K562 (cell line): Measurements from ENCODE around the gene AASDH. TPM values are rescaled to one million over a fixed set of nuclear protein-coding genes. Genes with fewer than 3 reads are reported as not detected.

Experiments
- ARID1B ChIP-seq: fragments of 450-650 bp; IDR thresholded peaks from 2 replicates; pipeline ENCODE4 v1.6.1; 2016; ENCODE audit warnings: antibody characterized with exemption, mild to moderate bottlenecking, inconsistent platforms
- FOXK2 ChIP-seq, 2 experiments: fragments of 450-650 bp; IDR thresholded peaks in 1 of 2; conservative IDR thresholded peaks in 1 of 2; 2 replicates each; pipeline ENCODE4 v1.6.1; 2016; ENCODE audit warnings: low read depth in 2 of 2, mild to moderate bottlenecking in 1 of 2
- GTF2E2 ChIP-seq: fragments of 200-800 bp; sonication (Bioruptor generic); IDR thresholded peaks from 2 replicates; pipeline ENCODE4 v1.6.1; 2016; ENCODE audit warnings: missing genetic modification characterization, missing compliant biosample characterization
- HDAC2 ChIP-seq: fragments of 450-650 bp; IDR thresholded peaks from 2 replicates; pipeline ENCODE4 v1.6.1; 2016; ENCODE audit warnings: mild to moderate bottlenecking
- IRF2 ChIP-seq: sonication (generic); formaldehyde crosslinking; IDR thresholded peaks from 2 replicates; pipeline ENCODE4 v1.8.1; 2022; ENCODE audit warnings: mild to moderate bottlenecking, missing genetic modification reagents
- KDM2B ChIP-seq: fragments of 250-450 bp; sonication (Bioruptor Pico); IDR thresholded peaks from 2 replicates; pipeline ENCODE4 v1.8.0; 2021; ENCODE audit warnings: mild to moderate bottlenecking, moderate library complexity
- MBD2 ChIP-seq: sonication (generic); IDR thresholded peaks from 2 replicates; pipeline ENCODE4 v1.6.1; 2016; ENCODE audit warnings: low read depth, borderline replicate concordance
- MXD1 ChIP-seq: fragments of 250-450 bp; sonication (Bioruptor Pico); IDR thresholded peaks from 2 replicates; pipeline ENCODE4 v1.8.0; 2021; ENCODE audit warnings: borderline replicate concordance, mild to moderate bottlenecking, moderate library complexity; ENCODE audit not compliant: poor library complexity, severe bottlenecking
- SNIP1 ChIP-seq: fragments of 450-650 bp; IDR thresholded peaks from 2 replicates; pipeline ENCODE4 v1.7.1; 2017; ENCODE audit warnings: low read depth, mild to moderate bottlenecking
- SREBF1 ChIP-seq: fragments of 150-350 bp; IDR thresholded peaks from 2 replicates; pipeline ENCODE4 v1.6.1; 2014; ENCODE audit warnings: antibody characterized with exemption, low read depth, low read length, borderline replicate concordance
- TAF1 ChIP-seq: IDR thresholded peaks from 2 replicates; pipeline ENCODE4 v1.6.1; 2011; ENCODE audit warnings: mild to moderate bottlenecking, low read length, moderate library complexity; ENCODE audit not compliant: insufficient read depth, control insufficient read depth, severe bottlenecking; ENCODE audit errors: extremely low read depth
- TEAD1 ChIP-seq, 2 experiments: fragments of 450-650 bp in 1 of 2; sonication (generic) in 1 of 2; formaldehyde crosslinking; IDR thresholded peaks; 2 replicates each; pipeline versions ENCODE4 v1.4.0 to v1.8.0; 2020 to 2022; ENCODE audit warnings: mild to moderate bottlenecking in 2 of 2, missing genetic modification reagents in 1 of 2
- TOE1 ChIP-seq, 2 experiments: fragments of 450-650 bp in 1 of 2; sonication (generic) in 1 of 2; formaldehyde crosslinking in 1 of 2; IDR thresholded peaks; 2 replicates each; pipeline versions ENCODE4 v1.7.1 to v1.8.0; 2016 to 2022; ENCODE audit warnings: borderline replicate concordance in 2 of 2, mild to moderate bottlenecking in 2 of 2, antibody characterized with exemption in 1 of 2, inconsistent platforms in 1 of 2, low read depth in 1 of 2, missing genetic modification reagents in 1 of 2, moderate library complexity in 1 of 2
- USF1 ChIP-seq: sonication (generic); formaldehyde crosslinking; IDR thresholded peaks from 2 replicates; pipeline ENCODE4 v1.9.0; 2022; ENCODE audit warnings: mild to moderate bottlenecking, missing genetic modification reagents
- ZBTB1 ChIP-seq: sonication (generic); formaldehyde crosslinking; IDR thresholded peaks from 2 replicates; pipeline ENCODE4 v1.8.1; 2023; ENCODE audit warnings: missing genetic modification reagents, low read depth, mild to moderate bottlenecking, borderline replicate concordance
- ZBTB2 ChIP-seq: fragments of 450-650 bp; IDR thresholded peaks from 2 replicates; pipeline ENCODE4 v1.6.1; 2016; ENCODE audit warnings: antibody characterized with exemption
- ZBTB49 ChIP-seq: sonication (generic); formaldehyde crosslinking; IDR thresholded peaks from 2 replicates; pipeline ENCODE4 v1.8.0; 2022; ENCODE audit warnings: missing genetic modification reagents, mild to moderate bottlenecking, borderline replicate concordance
- ZNF316 ChIP-seq: fragments of 450-650 bp; IDR thresholded peaks from 2 replicates; pipeline ENCODE4 v1.6.1; 2016
- ZNF431 ChIP-seq: sonication (generic); formaldehyde crosslinking; IDR thresholded peaks from 2 replicates; pipeline ENCODE4 v1.8.0; 2022; ENCODE audit warnings: mild to moderate bottlenecking, missing genetic modification reagents
- polyA plus RNA-seq, 8 experiments: library from polyadenylated mRNA; depleted of rRNA in 4 of 8; stranded (reverse) in 5 of 8; unstranded in 3 of 8; fragments of >200 nt; fragmentation: Nextera tagmentation in 2 of 8; fragmentation: Illumina TruSeq in 1 of 8; extraction: Ambion mirVana in 2 of 8; extraction: Trizol in 1 of 8; gene quantifications; 2 replicates each; pipeline versions ENCODE4 v1.2.1 to v1.2.3, GENCODE V29; 2011 to 2014; ENCODE audit warnings: inconsistent platforms in 1 of 8, missing spikeins in 1 of 8
- total RNA-seq, 7 experiments: library from RNA; depleted of rRNA in 6 of 7; stranded (reverse); fragments of >200 nt in 6 of 7; fragmentation: Illumina TruSeq in 2 of 7; extraction: Trizol in 2 of 7; gene quantifications; 2 replicates each; pipeline versions ENCODE4 v1.2.1 to v1.2.3, GENCODE V29; 2011 to 2021; ENCODE audit warnings: low replicate concordance in 1 of 7

AASDH gene
- total and polyA plus RNA-seq, 9 of the 15 experiments (the other 6 are each of a cell fraction or from before 2014, with no cell fraction given), result 8.6 to 29.7 (median 13.7) TPM

- TF ChIP-seq GTF2E2 (tag) (0 out of 2 replicates have a peak, but pooled peaks have one; percentile 87), MBD2 (peak; percentile 53; the same call in 1 of the 2 replicates), ZNF431 (CRISPR knock-in tag) (peak; percentile 70; the same call in 1 of the 2 replicates), TAF1 (peak; percentile 79), ZBTB49 (CRISPR knock-in tag) (peak; percentile 69; the same call in 1 of the 2 replicates), MXD1 (CRISPR knock-in tag) (peak; percentile 45), ZBTB1 (CRISPR knock-in tag) (peak; percentile 38; the same call in 1 of the 2 replicates), ZNF316 (peak; percentile 52; the same call in 1 of the 2 replicates), KDM2B (CRISPR knock-in tag) (0 out of 2 replicates have a peak, but pooled peaks have one; percentile 53), ARID1B (0 out of 2 replicates have a peak, but pooled peaks have one; percentile 31), SREBF1 (peak; percentile 41; the same call in 1 of the 2 replicates), SNIP1 (peak; percentile 90), HDAC2 (peak; percentile 22), IRF2 (CRISPR knock-in tag) (no peak), ZBTB2 (peak; percentile 59; the same call in 1 of the 2 replicates), USF1 (CRISPR knock-in tag) (peak; percentile 69), FOXK2 (conservative IDR thresholded peaks at IDR 0.05 in 1 of 2, IDR thresholded peaks at IDR 0.05 in 1 of 2; ENCODE audit: low read depth in 2 of 2) (peak; percentile 94), TOE1 (IDR thresholded peaks at IDR 0.05; ENCODE audit: borderline replicate concordance) (peak; percentile 80), TOE1 (CRISPR knock-in tag; IDR thresholded peaks at IDR 0.05; ENCODE audit: borderline replicate concordance, low read depth) (no peak; the same call in 1 of the 2 replicates), TEAD1 (CRISPR knock-in tag; IDR thresholded peaks at IDR 0.05) (peak in 1 of 2 experiments; percentile 88; a peak in 2 of 4 replicates)
Measured at GRCh38 chr4:56435140-56435926, 48.0 kb upstream of the AASDH start, which contains the start of gene PPAT (continued).
